NCI-H187 (cell line): Measurements from ENCODE around the gene PRR13.
"Not testable (repeated sequence)": the region's sequence is repeated elsewhere in the genome, so short reads cannot be mapped to it uniquely, and the experiment has no call there.

ENCODE experiments used
- DNase-seq, 2 experiments: peaks; one replicate each; lab custom pipeline; 2025; lab: John Stamatoyannopoulos, UW

Gene PRR13, protein sequence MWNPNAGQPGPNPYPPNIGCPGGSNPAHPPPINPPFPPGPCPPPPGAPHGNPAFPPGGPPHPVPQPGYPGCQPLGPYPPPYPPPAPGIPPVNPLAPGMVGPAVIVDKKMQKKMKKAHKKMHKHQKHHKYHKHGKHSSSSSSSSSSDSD

GRCh38 chr12:53441040-53441833, at the start of gene PRR13:
PRR13 (plus strand) TSS chr12:53441734; CDS start chr12:53442715, 981 bp downstream.
- peak; percentile 97 to 99 for DNase-seq

DNA sequence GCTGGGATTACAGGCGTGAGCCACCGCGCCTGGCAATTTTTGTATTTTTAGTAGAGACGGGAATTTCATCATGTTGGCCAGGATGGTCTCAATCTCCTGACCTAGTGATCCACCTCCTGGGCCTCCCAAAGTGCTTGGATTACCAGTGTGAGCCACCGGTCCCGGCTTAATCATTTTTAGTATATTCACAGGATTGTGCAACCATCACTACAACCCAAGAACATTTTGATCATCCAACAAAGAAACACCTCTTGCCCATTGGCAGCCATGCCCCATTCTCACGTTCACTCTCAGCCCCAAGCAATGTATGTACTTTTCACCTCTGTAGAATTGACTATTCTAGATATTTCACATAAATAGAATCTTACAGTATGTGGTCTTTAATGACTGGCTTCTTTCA, 41.6 kb upstream of the PRR13 start:
- no peak for DNase-seq

- DNase-seq: not testable (repeated sequence)
Observed at GRCh38 chr12:53402351-53402750, 39.2 kb upstream of the PRR13 start.

- DNase-seq: no peak
Observed at GRCh38 chr12:53402871-53403270, 38.7 kb upstream of the PRR13 start.

- no peak for DNase-seq
Observed at GRCh38 chr12:53410951-53411350, 30.6 kb upstream of the PRR13 start.

DNA sequence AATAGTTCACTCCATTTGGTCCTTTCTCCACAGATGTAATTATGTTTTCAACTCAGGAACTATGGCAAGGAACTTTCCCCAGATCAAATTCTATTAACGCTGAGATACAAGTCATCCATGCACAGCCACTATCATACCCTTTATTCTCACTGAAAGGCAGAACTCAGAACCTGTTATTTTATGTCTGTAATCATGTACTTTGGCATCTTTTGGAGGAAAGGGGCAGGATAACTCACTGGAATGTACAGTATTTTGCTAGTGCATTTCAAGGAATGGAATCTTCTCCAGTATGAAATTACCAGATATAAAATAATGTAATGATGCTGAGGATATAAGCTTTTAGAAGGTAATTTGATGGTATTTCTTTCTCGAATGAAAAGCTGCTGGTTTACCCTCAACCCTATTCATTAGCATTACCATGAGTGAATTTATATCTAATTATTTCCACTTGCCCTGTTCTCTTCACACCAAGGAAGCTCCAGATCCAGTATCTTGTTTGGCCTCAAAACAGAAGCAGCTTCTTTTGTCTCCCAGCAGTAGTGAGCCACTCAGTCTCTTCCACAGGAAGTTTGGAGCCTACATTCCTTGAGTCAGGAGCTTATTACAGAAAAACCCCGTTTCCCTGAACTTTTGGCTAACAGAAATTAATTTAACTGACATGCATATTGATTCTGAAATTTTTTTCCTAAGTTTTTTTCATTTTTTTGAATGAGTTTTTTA, 27.9 kb upstream of the PRR13 start:
- DNase-seq: no peak

- no peak for DNase-seq
Observed at GRCh38 chr12:53414756-53415417, 26.6 kb upstream of the PRR13 start.

DNA sequence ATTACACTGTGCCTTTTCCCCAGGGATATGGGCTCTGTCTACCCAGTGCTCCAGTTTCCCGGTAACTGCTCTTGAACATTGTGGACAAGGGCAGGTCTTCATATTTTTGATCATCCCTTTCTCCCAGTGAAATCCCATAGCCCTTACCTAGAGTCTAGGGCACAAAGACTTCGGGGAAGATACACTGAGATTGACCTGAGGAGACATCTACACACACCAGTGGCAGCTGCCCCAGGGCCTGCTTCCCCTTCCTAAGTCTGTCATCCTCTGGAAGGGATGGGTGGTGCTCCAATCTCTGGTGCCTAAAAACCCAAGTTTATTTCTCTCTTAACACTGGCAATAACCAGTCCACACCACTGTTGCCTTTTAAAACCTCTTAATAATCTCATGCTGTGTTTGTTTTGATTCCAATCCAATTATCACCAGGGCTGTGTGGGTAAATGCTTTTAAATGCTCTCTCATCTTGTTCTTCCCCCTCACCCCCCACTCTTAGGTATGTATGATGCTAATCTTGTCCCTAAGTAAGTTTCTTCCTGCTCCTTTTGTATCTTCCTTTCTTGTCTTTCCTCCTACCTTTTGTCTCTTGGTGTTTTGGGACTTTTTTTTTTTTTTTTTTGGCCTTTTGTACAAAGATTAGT, 25.7 kb upstream of the PRR13 start:
- not testable (repeated sequence) for DNase-seq

DNA sequence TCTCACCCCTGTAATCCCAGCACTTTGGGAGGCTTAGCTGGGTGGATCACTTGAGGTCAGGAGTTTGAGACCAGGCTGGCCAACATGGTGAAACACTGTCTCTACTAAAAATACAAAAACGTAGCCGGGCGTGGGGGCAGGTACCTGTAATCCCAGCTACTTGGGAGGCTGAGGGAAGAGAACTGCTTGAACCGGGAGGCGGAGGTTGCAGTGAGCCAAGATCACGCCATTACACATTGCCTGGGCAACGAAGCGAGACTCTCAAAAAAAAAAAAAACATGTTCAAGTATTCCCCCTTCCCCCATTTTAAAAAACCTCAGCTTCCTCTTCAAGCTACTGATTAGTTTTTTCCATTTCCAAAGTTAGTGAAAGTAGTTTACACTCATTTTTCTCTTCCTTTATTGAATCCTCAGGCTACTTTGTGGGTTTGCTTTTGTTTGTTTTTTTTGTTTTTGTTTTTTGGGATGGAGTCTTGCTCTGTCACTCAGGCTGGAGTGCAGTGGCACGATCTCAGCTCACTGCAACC, 24.2 kb upstream of the PRR13 start:
- DNase-seq: not testable (repeated sequence)

DNA sequence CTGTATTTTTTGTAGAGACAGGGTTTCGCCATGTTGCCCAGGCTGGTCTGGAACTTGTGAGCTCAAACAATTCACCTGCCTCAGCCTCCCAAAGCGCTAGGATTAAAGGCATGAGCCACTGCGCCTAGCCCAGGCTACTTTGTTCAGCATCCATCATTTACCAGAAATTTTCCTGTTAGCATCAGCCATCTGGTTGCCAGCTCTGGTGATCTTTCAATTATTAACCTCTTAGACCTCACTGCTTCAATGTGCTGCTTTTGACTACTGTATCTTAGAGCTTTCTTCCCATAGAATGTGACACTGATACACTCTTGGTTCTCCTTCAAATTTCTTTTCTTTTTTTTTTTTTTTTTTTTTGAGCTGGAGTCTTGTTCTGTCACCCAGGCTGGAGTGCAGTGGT, 23.3 kb upstream of the PRR13 start:
- DNase-seq: no peak

DNA sequence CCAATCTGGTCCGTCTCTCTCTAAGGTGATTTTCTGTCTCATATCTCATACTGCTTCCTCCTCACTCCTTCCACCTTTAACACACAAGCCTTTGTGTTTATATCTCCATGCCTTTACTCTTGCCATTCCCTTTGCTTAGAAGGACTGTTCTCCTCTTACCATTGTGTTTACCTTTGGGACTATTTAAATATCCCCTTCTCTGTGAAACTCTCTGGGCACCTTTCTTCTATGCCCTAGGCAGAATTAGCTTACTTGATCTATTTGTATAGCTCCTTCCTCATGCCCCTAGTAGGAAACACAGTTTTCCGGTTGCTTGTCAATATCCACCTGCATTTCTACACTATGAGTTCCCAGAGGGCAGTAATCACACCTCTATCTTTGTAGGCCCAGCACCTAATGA, 21.8 kb upstream of the PRR13 start:
- DNase-seq: no peak

GRCh38 chr12:53422247-53422646, 19.3 kb upstream of the PRR13 start:
- DNase-seq: not testable (repeated sequence)

DNA sequence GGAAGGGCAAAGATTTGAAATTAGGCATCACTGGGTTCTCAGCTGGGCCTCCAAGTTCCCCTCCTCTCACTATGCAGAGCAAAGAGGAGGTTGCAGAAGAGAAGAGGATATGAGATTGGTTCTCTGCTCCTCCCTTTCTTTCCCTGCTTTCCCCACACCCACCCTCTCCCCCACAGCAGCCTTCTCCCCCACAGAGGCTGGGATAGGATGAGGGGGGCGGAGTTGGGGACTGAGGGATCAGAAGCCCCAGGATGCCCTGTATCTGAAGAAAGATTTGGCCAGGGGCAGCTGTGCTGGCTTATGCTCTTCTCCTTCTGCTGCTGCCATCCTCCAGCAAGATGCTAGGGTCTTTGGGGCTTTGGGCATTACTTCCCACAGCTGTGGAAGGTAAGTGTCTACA, 17.9 kb upstream of the PRR13 start, which contains the start of gene AMHR2:
AMHR2 (plus strand) TSS at position 259 of the 400 bp plus-strand sequence; CDS start at position 339, 80 bp downstream.
- DNase-seq: no peak

DNA sequence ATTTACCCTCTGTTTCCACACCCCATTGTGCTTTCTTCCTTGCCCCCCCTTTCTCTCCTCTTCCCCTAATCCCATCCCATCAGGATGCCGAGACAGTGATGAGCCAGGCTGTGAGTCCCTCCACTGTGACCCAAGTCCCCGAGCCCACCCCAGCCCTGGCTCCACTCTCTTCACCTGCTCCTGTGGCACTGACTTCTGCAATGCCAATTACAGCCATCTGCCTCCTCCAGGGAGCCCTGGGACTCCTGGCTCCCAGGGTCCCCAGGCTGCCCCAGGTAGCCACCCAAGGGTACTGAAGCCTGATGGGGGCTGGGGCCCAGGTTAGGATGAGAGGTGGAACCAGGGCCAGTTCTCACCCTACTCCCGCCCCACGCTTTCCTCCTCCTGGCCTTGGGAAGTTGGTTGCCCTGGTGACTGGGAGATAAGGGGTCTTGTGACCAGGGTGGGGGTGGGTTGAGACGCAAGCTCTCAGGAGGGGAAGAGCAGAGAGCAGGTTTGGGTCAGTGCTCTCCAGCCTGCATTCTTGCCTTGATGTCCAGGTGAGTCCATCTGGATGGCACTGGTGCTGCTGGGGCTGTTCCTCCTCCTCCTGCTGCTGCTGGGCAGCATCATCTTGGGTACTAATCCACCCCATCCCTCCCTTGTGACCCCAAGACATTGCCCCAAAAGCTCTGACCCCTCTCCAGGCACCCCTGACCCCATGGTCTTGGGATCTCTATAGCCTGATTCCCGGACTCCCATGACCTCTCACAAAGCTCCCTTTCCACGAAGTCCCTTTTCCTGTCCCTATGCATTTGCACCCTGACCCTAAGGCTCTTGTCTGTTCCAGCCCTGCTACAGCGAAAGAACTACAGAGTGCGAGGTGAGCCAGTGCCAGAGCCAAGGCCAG, 16.7 kb upstream of the PRR13 start:
- no peak for DNase-seq

GRCh38 chr12:53425515-53426150, 15.9 kb upstream of the PRR13 start:
- DNase-seq: no peak

GRCh38 chr12:53427905-53428594, 13.5 kb upstream of the PRR13 start:
- DNase-seq: no peak

GRCh38 chr12:53428741-53429140, 12.8 kb upstream of the PRR13 start:
- no peak for DNase-seq

DNA sequence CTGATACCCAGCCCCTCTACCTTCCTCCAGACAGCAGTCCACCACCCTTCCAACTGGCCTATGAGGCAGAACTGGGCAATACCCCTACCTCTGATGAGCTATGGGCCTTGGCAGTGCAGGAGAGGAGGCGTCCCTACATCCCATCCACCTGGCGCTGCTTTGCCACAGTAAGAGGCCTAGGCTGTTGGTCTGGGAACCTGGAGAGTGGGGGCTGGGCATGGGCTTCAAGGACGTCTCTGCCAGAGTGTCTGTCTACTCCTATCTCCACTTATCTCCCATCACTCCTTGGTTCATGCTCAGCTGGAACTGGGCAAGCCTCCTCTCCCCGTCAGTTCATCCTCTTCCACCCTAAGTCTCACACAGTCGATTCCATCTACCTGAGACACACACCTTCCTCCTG, 11.4 kb upstream of the PRR13 start:
- DNase-seq: no peak

DNA sequence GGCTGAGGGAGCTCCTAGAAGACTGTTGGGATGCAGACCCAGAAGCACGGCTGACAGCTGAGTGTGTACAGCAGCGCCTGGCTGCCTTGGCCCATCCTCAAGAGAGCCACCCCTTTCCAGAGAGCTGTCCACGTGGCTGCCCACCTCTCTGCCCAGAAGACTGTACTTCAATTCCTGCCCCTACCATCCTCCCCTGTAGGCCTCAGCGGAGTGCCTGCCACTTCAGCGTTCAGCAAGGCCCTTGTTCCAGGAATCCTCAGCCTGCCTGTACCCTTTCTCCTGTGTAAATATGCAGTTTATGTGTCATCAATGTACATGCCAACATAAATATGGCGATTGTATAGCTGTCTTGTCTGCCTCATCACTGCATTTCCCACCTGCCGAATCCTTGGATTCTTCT, 10.3 kb upstream of the PRR13 start:
- no peak for DNase-seq
